Frontal cortex (tissue), 4 donors: Measurements from ENCODE around the gene SEPTIN3. TPM values are rescaled to one million over a fixed set of nuclear protein-coding genes. Genes with fewer than 3 reads are reported as not detected.

Source experiments
- DNase-seq, 2 donors: peaks; one replicate each; pipeline ENCODE4 v3.0.0; 2012; ENCODE audit warnings: low spot score in 2 of 2
- FAIRE-seq: peaks from 2 replicates; lab custom pipeline; 2012; peaks lifted over from hg19 to GRCh38; lab: Jason Lieb, UNC
- total RNA-seq: library from RNA; depleted of rRNA; stranded (reverse); fragments of >200 nt; gene quantifications from one replicate; pipeline ENCODE4 v1.2.3, GENCODE V29; 2014
- donor health status: control.
- donor health status: control.
- donor health status: control.

SEPTIN3 gene
- total RNA-seq, 1 donor from 2014 or later = 123 TPM

DNA sequence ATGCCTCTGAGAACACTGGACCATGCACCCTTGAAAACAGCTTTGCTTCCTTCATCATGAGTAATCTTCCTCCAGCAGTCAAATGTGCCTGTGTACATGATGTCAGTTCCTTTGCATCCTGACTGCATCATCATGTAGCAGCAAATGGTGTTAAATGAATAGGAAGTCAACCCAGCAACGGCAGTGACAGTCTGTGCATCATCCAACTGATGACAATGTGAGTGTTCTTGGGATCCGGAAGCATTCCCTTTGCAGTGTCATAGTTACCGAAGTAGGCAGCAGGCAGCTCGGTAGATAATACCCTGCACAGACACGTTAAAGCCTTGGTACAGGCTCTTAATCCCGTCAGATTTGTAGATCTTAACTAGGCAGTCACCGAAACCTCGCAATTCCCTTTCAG lies 31.9 kb downstream of the SEPTIN3 start:
- no peak for FAIRE-seq
- no peak for DNase-seq

DNA sequence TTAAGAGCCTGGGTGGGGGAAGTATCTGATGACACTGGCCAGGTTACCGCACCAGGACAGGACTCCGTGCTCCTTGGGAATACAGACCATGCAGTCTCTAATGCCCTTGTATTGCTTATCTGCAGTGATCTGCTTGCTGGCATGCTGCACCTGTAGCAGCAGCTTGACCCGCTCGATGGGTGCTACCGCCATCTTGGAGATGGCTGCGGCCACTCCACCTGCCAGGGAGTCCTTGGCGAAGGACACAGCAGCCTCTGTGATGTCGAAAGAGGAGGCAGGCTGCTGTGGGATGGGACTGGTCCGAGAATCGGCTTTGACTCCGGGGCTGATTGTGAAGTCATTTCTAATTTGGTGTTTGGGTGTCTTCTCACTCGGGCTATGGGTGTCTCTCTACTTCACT lies 32.5 kb downstream of the SEPTIN3 start:
- FAIRE-seq = no peak
- DNase-seq = no peak

GRCh38 chr22:42007922-42008321 lies 38.7 kb downstream of the SEPTIN3 start:
- FAIRE-seq = no peak
- no peak for DNase-seq

- no peak for DNase-seq
- FAIRE-seq = no peak
These were observed 41.5 kb downstream of the SEPTIN3 start for GRCh38 chr22:42010778-42011177.

DNA sequence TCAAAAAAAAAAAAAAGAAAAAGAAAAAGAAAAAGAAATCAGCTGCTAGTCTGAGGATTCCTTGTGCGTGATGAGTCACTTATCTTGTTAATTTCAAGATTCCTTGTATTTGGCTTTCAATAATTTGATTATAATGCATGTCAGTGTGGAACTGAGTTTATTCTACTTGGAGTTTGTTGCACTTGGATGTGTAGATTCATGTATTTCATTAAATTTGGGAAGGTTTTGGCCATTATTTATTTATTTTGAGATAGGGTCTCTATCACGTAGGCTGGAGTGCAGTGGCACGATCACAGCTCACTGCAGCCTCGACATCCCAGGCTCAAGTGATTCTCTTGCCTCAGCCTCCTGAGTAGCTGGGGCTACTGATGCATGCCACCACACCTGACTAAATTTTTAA lies 44.1 kb downstream of the SEPTIN3 start:
- DNase-seq (no peak), FAIRE-seq (no peak)

- FAIRE-seq = no peak
- no peak for DNase-seq
These were observed 46.9 kb downstream of the SEPTIN3 start for GRCh38 chr22:42016111-42016510.

DNA sequence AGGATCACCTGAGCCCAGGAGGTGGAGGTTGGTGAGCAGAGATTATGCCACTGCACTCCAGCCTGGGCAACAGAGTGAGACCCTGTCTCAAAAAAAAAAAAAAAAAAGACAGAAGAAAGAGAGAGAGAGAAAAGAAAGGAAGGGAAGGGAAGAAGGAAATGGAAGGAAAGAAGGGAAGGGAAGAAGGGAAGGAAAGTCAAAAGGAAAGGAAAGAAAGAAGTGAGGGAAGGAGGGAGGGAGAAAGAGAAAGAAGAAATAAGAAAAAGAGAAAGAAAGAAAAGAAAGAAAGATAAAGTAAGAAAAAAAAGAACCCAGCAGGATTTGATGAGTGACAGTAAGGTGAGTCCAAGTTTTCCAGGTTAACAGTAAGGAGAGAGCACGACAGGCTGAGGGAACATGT lies 49.0 kb downstream of the SEPTIN3 start:
- DNase-seq (no peak), FAIRE-seq (no peak)

Other genes starting within 250 kb of the SEPTIN3 start
- gene CCDC134, start 168.8 kb upstream of the SEPTIN3 start, total RNA-seq = 14.3 TPM
- 56.3 TPM for gene SREBF2, start 136.3 kb upstream of the SEPTIN3 start, total RNA-seq
- not detected for gene SHISA8, start 54.4 kb upstream of the SEPTIN3 start, total RNA-seq
- gene TNFRSF13C, start 42.6 kb upstream of the SEPTIN3 start, total RNA-seq = under 0.01 TPM
- 3.7 TPM for gene CENPM, start 22.3 kb upstream of the SEPTIN3 start, total RNA-seq
- gene WBP2NL, start 29.3 kb downstream of the SEPTIN3 start, total RNA-seq = 4.5 TPM
- 13.5 TPM for gene NAGA, start 101.4 kb downstream of the SEPTIN3 start, total RNA-seq
- 4.5 TPM for gene PHETA2, start 104.8 kb downstream of the SEPTIN3 start, total RNA-seq
- gene SMDT1, start 110.3 kb downstream of the SEPTIN3 start, total RNA-seq = 20.0 TPM
- gene NDUFA6, start 121.3 kb downstream of the SEPTIN3 start, total RNA-seq = 57.1 TPM
- gene CYP2D6, start 161.4 kb downstream of the SEPTIN3 start, total RNA-seq = 2.0 TPM